Erythroblast (primary cell): ENCODE results near the gene PRIMA1.

ENCODE experiments used
- GATA1 ChIP-seq: IDR thresholded peaks from 2 replicates; pipeline ENCODE4 v1.6.1; 2011; ENCODE audit warnings: low read depth, mild to moderate bottlenecking, control low read depth, low read length, moderate library complexity
- POLR2A ChIP-seq: IDR thresholded peaks from 2 replicates; pipeline ENCODE4 v1.6.1; 2011; ENCODE audit warnings: mild to moderate bottlenecking, low read length

DNA sequence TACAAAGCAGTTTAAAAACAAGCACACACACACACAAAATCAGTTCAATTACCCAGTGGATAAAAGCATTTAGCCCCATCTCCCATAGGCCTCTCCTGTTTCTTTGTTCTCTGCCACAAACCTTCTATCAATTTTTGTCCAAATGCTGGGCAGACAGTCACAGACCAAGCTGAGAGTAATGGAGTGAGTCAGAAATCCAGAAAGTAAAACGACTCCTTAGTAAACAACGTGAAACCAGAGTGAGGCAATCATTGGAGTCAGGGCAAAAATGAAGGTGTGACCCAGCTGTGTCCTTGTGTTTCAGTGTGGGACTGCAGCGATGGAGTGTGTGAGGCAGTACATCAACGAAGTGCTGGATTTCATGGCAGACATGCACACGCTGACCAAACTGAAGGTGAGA, 102.0 kb downstream of the PRIMA1 start:
- TF ChIP-seq POLR2A (no peak), GATA1 (no peak)
